HEK293 (cell line): ENCODE data around the gene TTL.

Source experiments
- BCL11B ChIP-seq: fragments of 450-650 bp; formaldehyde crosslinking; IDR thresholded peaks from 2 replicates; pipeline ENCODE4 v1.5.1; 2016; ENCODE audit warnings: low read depth, missing biosample characterization, missing genetic modification characterization
- BCL6B ChIP-seq: fragments of 450-650 bp; formaldehyde crosslinking; IDR thresholded peaks from 2 replicates; pipeline ENCODE4 v1.5.1; 2017; ENCODE audit warnings: missing biosample characterization, missing genetic modification characterization
- EGR2 ChIP-seq: fragments of 450-650 bp; formaldehyde crosslinking; IDR thresholded peaks from 2 replicates; pipeline ENCODE4 v1.5.1; 2016; ENCODE audit warnings: low read depth, missing biosample characterization, missing genetic modification characterization
- HOXD13 ChIP-seq: sonication (generic); formaldehyde crosslinking; IDR thresholded peaks from 2 replicates; pipeline ENCODE4 v1.8.0; 2022; ENCODE audit warnings: missing genetic modification reagents, borderline replicate concordance
- INSM2 ChIP-seq: fragments of 450-650 bp; formaldehyde crosslinking; IDR thresholded peaks from 2 replicates; pipeline ENCODE4 v1.5.1; 2016; ENCODE audit warnings: missing biosample characterization, missing genetic modification characterization
- KLF10 ChIP-seq: fragments of 450-650 bp; IDR thresholded peaks from 2 replicates; pipeline ENCODE4 v1.5.1; 2018; ENCODE audit warnings: missing biosample characterization, mild to moderate bottlenecking, missing genetic modification characterization
- KLF9 ChIP-seq: fragments of 450-650 bp; formaldehyde crosslinking; IDR thresholded peaks from 2 replicates; pipeline ENCODE4 v1.5.1; 2016; ENCODE audit warnings: missing biosample characterization, missing genetic modification characterization, low read depth
- SCRT1 ChIP-seq: fragments of 450-650 bp; formaldehyde crosslinking; IDR thresholded peaks from 2 replicates; pipeline ENCODE4 v1.5.1; 2016; ENCODE audit warnings: missing biosample characterization, missing genetic modification characterization, borderline replicate concordance
- SCRT2 ChIP-seq: fragments of 450-650 bp; formaldehyde crosslinking; IDR thresholded peaks from 2 replicates; pipeline ENCODE4 v1.5.1; 2016; ENCODE audit warnings: missing biosample characterization, missing genetic modification characterization
- TCF7L2 ChIP-seq: IDR thresholded peaks from 2 replicates; pipeline ENCODE4 v1.6.1; 2011; ENCODE audit warnings: low read depth, mild to moderate bottlenecking, inconsistent platforms, low read length, moderate library complexity, borderline replicate concordance
- TRIM28 ChIP-seq: IDR thresholded peaks from 2 replicates; pipeline ENCODE4 v1.6.1; 2011; ENCODE audit warnings: low read length, control low read depth, borderline replicate concordance
- TSHZ1 ChIP-seq: fragments of 450-650 bp; formaldehyde crosslinking; IDR thresholded peaks from 2 replicates; pipeline ENCODE4 v1.5.1; 2016; ENCODE audit warnings: missing biosample characterization, missing genetic modification characterization, borderline replicate concordance
- YY2 ChIP-seq: fragments of 450-650 bp; formaldehyde crosslinking; IDR thresholded peaks from 2 replicates; pipeline ENCODE4 v1.5.1; 2016; ENCODE audit warnings: missing biosample characterization, missing genetic modification characterization
- ZNF114 ChIP-seq: fragments of 450-650 bp; formaldehyde crosslinking; IDR thresholded peaks from 2 replicates; pipeline ENCODE4 v1.5.0; 2017; ENCODE audit warnings: missing biosample characterization, missing genetic modification characterization
- ZNF202 ChIP-seq: fragments of 450-650 bp; formaldehyde crosslinking; IDR thresholded peaks from 2 replicates; pipeline ENCODE4 v1.5.1; 2016; ENCODE audit warnings: missing biosample characterization, missing genetic modification characterization, borderline replicate concordance
- ZNF211 ChIP-seq: fragments of 450-650 bp; formaldehyde crosslinking; IDR thresholded peaks from 2 replicates; pipeline ENCODE4 v1.5.1; 2016; ENCODE audit warnings: low read depth, missing biosample characterization, missing genetic modification characterization
- ZNF248 ChIP-seq: fragments of 450-650 bp; formaldehyde crosslinking; IDR thresholded peaks from 2 replicates; pipeline ENCODE4 v1.5.1; 2017; ENCODE audit warnings: missing biosample characterization, missing genetic modification characterization
- ZNF26 ChIP-seq: fragments of 450-650 bp; formaldehyde crosslinking; IDR thresholded peaks from 2 replicates; pipeline ENCODE4 v1.5.1; 2016; ENCODE audit warnings: missing biosample characterization, missing genetic modification characterization
- ZNF280D ChIP-seq: fragments of 450-650 bp; formaldehyde crosslinking; IDR thresholded peaks from 2 replicates; pipeline ENCODE4 v1.5.1; 2016; ENCODE audit warnings: missing biosample characterization, missing genetic modification characterization
- ZNF324 ChIP-seq: fragments of 450-650 bp; formaldehyde crosslinking; IDR thresholded peaks from 2 replicates; pipeline ENCODE4 v1.5.1; 2016; ENCODE audit warnings: missing biosample characterization, missing genetic modification characterization
- ZNF350 ChIP-seq: fragments of 450-650 bp; formaldehyde crosslinking; IDR thresholded peaks from 2 replicates; pipeline ENCODE4 v1.5.0; 2017; ENCODE audit warnings: missing biosample characterization, mild to moderate bottlenecking, missing genetic modification characterization
- ZNF366 ChIP-seq: fragments of 450-650 bp; formaldehyde crosslinking; conservative IDR thresholded peaks from 2 replicates; pipeline ENCODE4 v1.5.1; 2016; ENCODE audit warnings: missing biosample characterization, missing genetic modification characterization
- ZNF473 ChIP-seq: fragments of 450-650 bp; formaldehyde crosslinking; IDR thresholded peaks from 2 replicates; pipeline ENCODE4 v1.5.1; 2017; ENCODE audit warnings: missing biosample characterization, missing genetic modification characterization
- ZNF501 ChIP-seq: fragments of 450-650 bp; formaldehyde crosslinking; IDR thresholded peaks from 2 replicates; pipeline ENCODE4 v1.5.1; 2016; ENCODE audit warnings: missing biosample characterization, missing genetic modification characterization
- ZNF560 ChIP-seq: fragments of 450-650 bp; formaldehyde crosslinking; IDR thresholded peaks from 2 replicates; pipeline ENCODE4 v1.5.1; 2017; ENCODE audit warnings: missing biosample characterization, missing genetic modification characterization, borderline replicate concordance
- ZNF621 ChIP-seq: fragments of 450-650 bp; formaldehyde crosslinking; IDR thresholded peaks from 2 replicates; pipeline ENCODE4 v1.5.1; 2017; ENCODE audit warnings: missing biosample characterization, missing genetic modification characterization
- ZNF626 ChIP-seq: fragments of 450-650 bp; sonication (Bioruptor Pico); formaldehyde crosslinking; IDR thresholded peaks from 2 replicates; pipeline ENCODE4 v1.5.1; 2018; ENCODE audit warnings: missing biosample characterization, missing genetic modification characterization, inconsistent platforms
- ZNF629 ChIP-seq: fragments of 450-650 bp; formaldehyde crosslinking; IDR thresholded peaks from 2 replicates; pipeline ENCODE4 v1.5.1; 2017; ENCODE audit warnings: missing biosample characterization, missing genetic modification characterization
- ZNF747 ChIP-seq: fragments of 450-650 bp; formaldehyde crosslinking; IDR thresholded peaks from 2 replicates; pipeline ENCODE4 v1.5.1; 2016; ENCODE audit warnings: missing biosample characterization, missing genetic modification characterization
- ZNF785 ChIP-seq: fragments of 450-650 bp; formaldehyde crosslinking; IDR thresholded peaks from 2 replicates; pipeline ENCODE4 v1.5.1; 2016; ENCODE audit warnings: missing biosample characterization, missing genetic modification characterization

Gene TTL

GRCh38 chr2:112482309-112483041, 519 bp downstream of the TTL start (continued):
- TF ChIP-seq ZNF280D (tag by site-specific recombination) (no peak), ZNF629 (tag by site-specific recombination) (no peak), INSM2 (no peak), YY2 (tag by site-specific recombination) (no peak), TRIM28 (no peak), SCRT1 (no peak), ZNF350 (tag by site-specific recombination) (no peak), BCL6B (tag by site-specific recombination) (no peak), ZNF747 (no peak), BCL11B (tag by site-specific recombination) (no peak), ZNF621 (no peak), ZNF473 (tag by site-specific recombination) (no peak), ZNF26 (tag by site-specific recombination) (no peak), ZNF211 (tag by site-specific recombination) (no peak), TCF7L2 (no peak), ZNF324 (no peak), ZNF366 (tag by site-specific recombination) (no peak), KLF10 (tag by site-specific recombination) (no peak), EGR2 (tag by site-specific recombination) (peak; percentile 58; the same call in 1 of the 2 replicates), ZNF114 (tag by site-specific recombination) (no peak), ZNF501 (no peak), SCRT2 (tag by site-specific recombination) (0 out of 2 replicates have a peak, but pooled peaks have one; percentile 17), TSHZ1 (tag by site-specific recombination) (no peak), ZNF202 (no peak), HOXD13 (CRISPR knock-in tag) (no peak), ZNF560 (tag by site-specific recombination) (no peak), KLF9 (no peak), ZNF785 (tag by site-specific recombination) (no peak), ZNF248 (tag by site-specific recombination) (no peak), ZNF626 (tag by site-specific recombination) (no peak)
